Neural cell (in vitro differentiated cells): Measurements from ENCODE around the gene NFIX. TPM values are rescaled to one million over a fixed set of nuclear protein-coding genes. Genes with fewer than 3 reads are reported as not detected.

Source experiments
- H2AFZ ChIP-seq: fragments of 200-600, 300-800 bp; sonication (generic), shearing (Covaris generic); 2 replicates; pipeline ENCODE4 v1.6.0; 2014; ENCODE audit warnings: low read depth, mild to moderate bottlenecking, antibody characterized with exemption, low read length, moderate library complexity
- H3F3A ChIP-seq: fragments of 200-600 bp; shearing (Covaris generic); 2 replicates; pipeline ENCODE4 v1.6.1; 2016; ENCODE audit warnings: mild to moderate bottlenecking, moderate library complexity, mixed read lengths, antibody characterized with exemption, low read length; ENCODE audit not compliant: insufficient read depth, poor library complexity, severe bottlenecking
- H3K27ac ChIP-seq: fragments of 200-600, 300-800 bp; sonication (generic), shearing (Covaris generic); 2 replicates; pipeline ENCODE4 v1.5.1; 2014; ENCODE audit warnings: mild to moderate bottlenecking, low read length, moderate library complexity
- H3K27me3 ChIP-seq: fragments of 300-800, 200-600 bp; sonication (generic), shearing (Covaris generic); 2 replicates; pipeline ENCODE4 v1.6.0; 2014; ENCODE audit warnings: mild to moderate bottlenecking, low read depth, low read length, moderate library complexity; ENCODE audit not compliant: insufficient read depth
- H3K36me3 ChIP-seq: fragments of 300-800, 200-600 bp; sonication (generic), shearing (Covaris generic); 2 replicates; pipeline ENCODE4 v1.5.1; 2014; ENCODE audit warnings: mild to moderate bottlenecking, antibody characterized with exemption, low read length, moderate library complexity; ENCODE audit not compliant: insufficient read depth
- H3K4me2 ChIP-seq: fragments of 300-800, 200-600 bp; sonication (generic), shearing (Covaris generic); 2 replicates; pipeline ENCODE4 v1.6.0; 2014; ENCODE audit warnings: mild to moderate bottlenecking, low read length
- H3K4me3 ChIP-seq: fragments of 300-800, 200-600 bp; sonication (generic), shearing (Covaris generic); 2 replicates; pipeline ENCODE4 v1.5.1; 2014; ENCODE audit warnings: mild to moderate bottlenecking, low read length, moderate library complexity
- H3K79me2 ChIP-seq: fragments of 200-600 bp; shearing (Covaris generic); replicated peaks from 2 replicates; pipeline ENCODE4 v1.6.0; 2014; ENCODE audit warnings: mild to moderate bottlenecking, low read length, moderate library complexity; ENCODE audit not compliant: insufficient read depth
- H3K9ac ChIP-seq: fragments of 300-800, 200-600 bp; sonication (generic), shearing (Covaris generic); 2 replicates; pipeline ENCODE4 v1.6.1; 2016; ENCODE audit warnings: mild to moderate bottlenecking, low read length, mixed read lengths
- H3K9me2 ChIP-seq: fragments of 200-600 bp; shearing (Covaris generic); 2 replicates; pipeline ENCODE4 v1.6.1; 2016; ENCODE audit warnings: mild to moderate bottlenecking, low read length, mixed read lengths; ENCODE audit not compliant: insufficient read depth
- H3K9me3 ChIP-seq: fragments of 200-600, 300-800 bp; sonication (generic), shearing (Covaris generic); 2 replicates; pipeline ENCODE4 v1.6.1; 2016; ENCODE audit warnings: mild to moderate bottlenecking, mixed run types, low read length, moderate library complexity, mixed read lengths
- H4K20me1 ChIP-seq: fragments of 200-600 bp; shearing (Covaris generic); 2 replicates; pipeline ENCODE4 v1.6.1; 2016; ENCODE audit warnings: mild to moderate bottlenecking, mixed run types; ENCODE audit not compliant: insufficient read depth
- CTCF ChIP-seq: fragments of 450-650 bp; IDR thresholded peaks from 2 replicates; pipeline ENCODE4 v1.5.1; 2014; ENCODE audit warnings: antibody characterized with exemption, mild to moderate bottlenecking, moderate library complexity; ENCODE audit not compliant: poor library complexity, severe bottlenecking
- EP300 ChIP-seq: fragments of 450-650 bp; conservative IDR thresholded peaks from 2 replicates; pipeline ENCODE4 v1.6.1; 2014; ENCODE audit warnings: antibody characterized with exemption, mild to moderate bottlenecking, moderate library complexity; ENCODE audit not compliant: poor library complexity, severe bottlenecking
- EZH2 ChIP-seq: fragments of 200-600, 300-800 bp; shearing (Covaris generic), sonication (generic); IDR thresholded peaks from 2 replicates; pipeline ENCODE4 v1.6.1; 2014; ENCODE audit warnings: antibody characterized with exemption, low read length, borderline replicate concordance, mild to moderate bottlenecking; ENCODE audit not compliant: insufficient read depth, poor library complexity, severe bottlenecking
- MXI1 ChIP-seq: fragments of 450-650 bp; conservative IDR thresholded peaks from 2 replicates; pipeline ENCODE4 v1.6.1; 2014; ENCODE audit warnings: antibody characterized with exemption, mild to moderate bottlenecking; ENCODE audit not compliant: poor library complexity, severe bottlenecking
- POLR2AphosphoS5 ChIP-seq: IDR thresholded peaks from 2 replicates; pipeline ENCODE4 v1.6.1; 2012
- RAD21 ChIP-seq: fragments of 450-650 bp; conservative IDR thresholded peaks from 2 replicates; pipeline ENCODE4 v1.6.1; 2014; ENCODE audit warnings: antibody characterized with exemption, mild to moderate bottlenecking, moderate library complexity
- REST ChIP-seq: IDR thresholded peaks from 2 replicates; pipeline ENCODE4 v1.6.1; 2012; ENCODE audit warnings: borderline replicate concordance
- SMC3 ChIP-seq: fragments of 450-650 bp; conservative IDR thresholded peaks from 2 replicates; pipeline ENCODE4 v1.6.1; 2014; ENCODE audit warnings: antibody characterized with exemption, mild to moderate bottlenecking, moderate library complexity; ENCODE audit not compliant: poor library complexity
- TAF1 ChIP-seq: IDR thresholded peaks from 2 replicates; pipeline ENCODE4 v1.6.1; 2012; ENCODE audit warnings: low read depth
- polyA plus RNA-seq: library from polyadenylated mRNA; depleted of rRNA; stranded (reverse); fragments of >200 nt; gene quantifications from 2 replicates; pipeline ENCODE4 v1.2.3, GENCODE V29; 2014

The NFIX gene
- polyA plus RNA-seq, 1 donor from 2014 or later = not detected

GRCh38 chr19:13122980-13123957, 128.0 kb downstream of the NFIX start:
- Histone ChIP-seq H3K9ac (no peak overlapping the region), H3K9me3 (no peaks in the 10 kb centered on the region), H3F3A (no peaks in the 10 kb centered on the region), H3K4me3 (no peak overlapping the region), H3K79me2 (peaks cover 41% of the 10 kb centered on the region), H3K27ac (no peak overlapping the region), H2AFZ (no peak overlapping the region), H3K4me2 (no peak overlapping the region), H3K9me2 (no peaks in the 10 kb centered on the region), H4K20me1 (no peaks in the 10 kb centered on the region), H3K27me3 (no peaks in the 10 kb centered on the region), H3K36me3 (no peaks in the 10 kb centered on the region)
- TF ChIP-seq EZH2 = no peak
- TF ChIP-seq REST = no peak
- TF ChIP-seq SMC3 = no peak
- no peak for TF ChIP-seq TAF1
- TF ChIP-seq CTCF = no peak

GRCh38 chr19:13127051-13127450, 131.8 kb downstream of the NFIX start:
- TF ChIP-seq CTCF (no peak), TAF1 (no peak), EZH2 (no peak), REST (no peak), EP300 (no peak), RAD21 (no peak), SMC3 (no peak), MXI1 (no peak), POLR2AphosphoS5 (no peak)
- Histone ChIP-seq H3K79me2 (peaks cover 25% of the 10 kb centered on the region), H3K27ac (no peak overlapping the region), H3K9me3 (no peaks in the 10 kb centered on the region), H3K36me3 (no peaks in the 10 kb centered on the region), H3K4me3 (no peak overlapping the region), H3K9me2 (no peaks in the 10 kb centered on the region), H4K20me1 (no peaks in the 10 kb centered on the region), H2AFZ (no peak overlapping the region), H3K9ac (no peak overlapping the region), H3K4me2 (no peak overlapping the region), H3K27me3 (no peaks in the 10 kb centered on the region), H3F3A (no peaks in the 10 kb centered on the region)
